ENCODE data around the gene STYXL2. TPM values are rescaled to one million over a fixed set of nuclear protein-coding genes. Genes with fewer than 3 reads are reported as not detected.

The STYXL2 gene
- total RNA-seq, 4 donors from 2014 or later = under 0.01 TPM; not detected in 3

DNA sequence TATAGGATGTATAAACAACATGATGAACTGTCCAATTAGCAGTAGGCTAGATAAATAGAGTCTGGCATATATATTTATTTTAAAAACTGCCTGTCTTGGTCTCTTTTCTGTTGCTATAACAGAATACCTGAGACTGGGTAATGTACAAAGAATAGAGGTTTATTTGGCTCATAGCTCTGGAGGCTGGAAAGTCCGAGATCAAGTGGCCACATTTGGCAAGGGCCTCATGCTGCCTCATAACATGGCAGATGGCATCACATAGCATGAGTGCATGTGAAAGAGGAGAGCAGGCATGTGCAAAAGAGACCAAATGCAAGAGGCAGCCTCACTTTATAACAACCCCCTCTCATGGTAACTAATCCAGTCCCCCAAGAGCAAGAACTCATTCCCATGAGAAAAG lies 6.0 kb downstream of the STYXL2 start:
- intact Hi-C loops (cut with DNase I) = no loop called here
- Histone ChIP-seq H3K36me3 (no peaks in the 10 kb centered on the region), H3K4me3 (no peak overlapping the region), H3K27ac (no peak overlapping the region), H3K4me1 (no peaks in the 10 kb centered on the region), H3K9me3 (no peaks in the 10 kb centered on the region), H3K27me3 (peaks cover 0 to 11% (median 0%) of the 10 kb centered on the region in 4 donors)
- no peak for TF ChIP-seq POLR2A (IDR thresholded peaks at IDR 0.05)
- TF ChIP-seq, protein P1, sequence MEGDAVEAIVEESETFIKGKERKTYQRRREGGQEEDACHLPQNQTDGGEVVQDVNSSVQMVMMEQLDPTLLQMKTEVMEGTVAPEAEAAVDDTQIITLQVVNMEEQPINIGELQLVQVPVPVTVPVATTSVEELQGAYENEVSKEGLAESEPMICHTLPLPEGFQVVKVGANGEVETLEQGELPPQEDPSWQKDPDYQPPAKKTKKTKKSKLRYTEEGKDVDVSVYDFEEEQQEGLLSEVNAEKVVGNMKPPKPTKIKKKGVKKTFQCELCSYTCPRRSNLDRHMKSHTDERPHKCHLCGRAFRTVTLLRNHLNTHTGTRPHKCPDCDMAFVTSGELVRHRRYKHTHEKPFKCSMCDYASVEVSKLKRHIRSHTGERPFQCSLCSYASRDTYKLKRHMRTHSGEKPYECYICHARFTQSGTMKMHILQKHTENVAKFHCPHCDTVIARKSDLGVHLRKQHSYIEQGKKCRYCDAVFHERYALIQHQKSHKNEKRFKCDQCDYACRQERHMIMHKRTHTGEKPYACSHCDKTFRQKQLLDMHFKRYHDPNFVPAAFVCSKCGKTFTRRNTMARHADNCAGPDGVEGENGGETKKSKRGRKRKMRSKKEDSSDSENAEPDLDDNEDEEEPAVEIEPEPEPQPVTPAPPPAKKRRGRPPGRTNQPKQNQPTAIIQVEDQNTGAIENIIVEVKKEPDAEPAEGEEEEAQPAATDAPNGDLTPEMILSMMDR (IDR thresholded peaks at IDR 0.05) = no peak
- WGBS, 2 donors = 60 to 71% methylated on average over 1 of the region's 1 CpG
- DNase-seq = no peak

DNA sequence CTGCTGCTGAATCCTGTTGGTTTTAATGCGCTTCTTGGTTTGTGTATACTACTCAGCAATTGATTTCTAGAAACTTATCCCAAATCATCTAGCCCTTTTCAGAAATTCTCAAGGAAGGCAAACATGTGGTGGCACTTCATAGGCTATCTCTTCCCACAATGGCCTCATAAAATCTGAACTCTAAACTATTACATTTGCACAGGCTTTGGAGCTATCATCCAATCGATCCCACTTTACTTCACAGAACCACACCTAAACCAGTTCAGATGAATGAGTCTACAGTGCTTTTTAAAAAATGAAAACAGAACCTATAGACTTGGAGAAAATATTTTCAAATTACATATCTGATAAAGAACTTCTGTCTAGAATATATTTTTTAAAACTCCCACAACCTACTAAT lies 6.9 kb downstream of the STYXL2 start:
- Histone ChIP-seq H3K9me3 (no peaks in the 10 kb centered on the region), H3K27me3 (peaks cover 0 to 11% (median 0%) of the 10 kb centered on the region in 4 donors), H3K36me3 (no peaks in the 10 kb centered on the region), H3K4me3 (no peak overlapping the region), H3K4me1 (no peaks in the 10 kb centered on the region), H3K27ac (no peak overlapping the region)
- DNase-seq = no peak
- no peak for TF ChIP-seq POLR2A (IDR thresholded peaks at IDR 0.05)
- TF ChIP-seq, protein P1 (IDR thresholded peaks at IDR 0.05) = no peak
- WGBS, 2 donors = 83 to 94% methylated on average over 2 of the region's 2 CpGs
- intact Hi-C loops (cut with DNase I) = no loop called here

DNA sequence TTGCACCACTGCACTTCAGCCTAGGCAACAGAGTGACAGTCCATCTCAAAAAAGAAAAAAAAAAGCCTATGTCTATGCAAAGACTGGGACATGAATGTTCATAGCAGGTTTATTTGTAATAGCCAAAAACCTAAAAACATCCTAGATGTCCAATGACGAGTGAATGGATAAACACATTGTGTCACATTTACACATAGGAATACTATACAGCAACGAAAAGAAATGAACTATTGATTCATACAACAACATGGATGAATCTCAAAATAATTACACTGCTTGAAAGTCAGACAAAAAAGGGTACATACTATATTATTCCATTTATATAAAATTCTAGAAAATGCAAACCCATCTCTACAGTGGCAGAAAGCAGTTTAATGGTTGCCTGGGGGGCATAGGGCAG lies 7.9 kb downstream of the STYXL2 start:
- Histone ChIP-seq H3K27ac (no peak overlapping the region), H3K27me3 (peaks cover 0 to 11% (median 0%) of the 10 kb centered on the region in 4 donors), H3K4me1 (no peaks in the 10 kb centered on the region), H3K9me3 (no peaks in the 10 kb centered on the region), H3K36me3 (no peaks in the 10 kb centered on the region), H3K4me3 (no peak overlapping the region)
- 60 to 82% methylated on average over 2 of the region's 2 CpGs for WGBS, 2 donors
- no peak for TF ChIP-seq POLR2A (IDR thresholded peaks at IDR 0.05)
- TF ChIP-seq, protein P1 (IDR thresholded peaks at IDR 0.05) = no peak
- DNase-seq = no peak
- intact Hi-C loops (cut with DNase I) = no loop called here

GRCh38 chr1:167102906-167103573 lies 9.2 kb downstream of the STYXL2 start:
- no peak overlapping the region for H3K27ac ChIP-seq
- no peaks in the 10 kb centered on the region for H3K4me1 ChIP-seq
- intact Hi-C loops (cut with DNase I) = no loop called here
- H3K36me3 ChIP-seq = no peaks in the 10 kb centered on the region
- H3K27me3 ChIP-seq = peaks cover 0 to 11% (median 0%) of the 10 kb centered on the region in 4 donors
- H3K4me3 ChIP-seq = no peak overlapping the region
- H3K9me3 ChIP-seq = no peaks in the 10 kb centered on the region
- no peak for DNase-seq
- TF ChIP-seq, protein P1 (IDR thresholded peaks at IDR 0.05) = no peak
- no peak for TF ChIP-seq POLR2A (IDR thresholded peaks at IDR 0.05)
- WGBS, 2 donors = 70 to 85% methylated on average over 5 of the region's 5 CpGs

GRCh38 chr1:167104256-167104633 lies 10.4 kb downstream of the STYXL2 start:
- no peak for TF ChIP-seq POLR2A (IDR thresholded peaks at IDR 0.05)
- TF ChIP-seq, protein P1 (IDR thresholded peaks at IDR 0.05) = no peak
- DNase-seq = no peak
- Histone ChIP-seq H3K4me1 (peaks cover 0 to 2% (median 0%) of the 10 kb centered on the region in 3 donors), H3K27ac (no peak overlapping the region), H3K4me3 (no peak overlapping the region), H3K36me3 (no peaks in the 10 kb centered on the region), H3K9me3 (no peaks in the 10 kb centered on the region), H3K27me3 (peaks cover 0 to 16% (median 0%) of the 10 kb centered on the region in 4 donors)
- intact Hi-C loops (cut with DNase I) = no loop called here
- 71 to 72% methylated on average over 6 of the region's 6 CpGs for WGBS, 2 donors

All from esophagus squamous epithelium (tissue), 5 donors.